ENCODE measurements around the gene ACTG1. TPM values are rescaled to one million over a fixed set of nuclear protein-coding genes. Genes with fewer than 3 reads are reported as not detected.

ACTG1 gene
- total and polyA plus RNA-seq, 2 of the 13 experiments (the other 11 are each of a cell fraction or from before 2014, with no cell fraction given), result 973 to 1,138 TPM

GRCh38 chr17:81491181-81491581, 21.4 kb downstream of the ACTG1 start (continued):
- TF ChIP-seq RNF219 (CRISPR knock-in tag; IDR thresholded peaks at IDR 0.05), result no peak
- no peak for TF ChIP-seq ATF5 (CRISPR knock-in tag; IDR thresholded peaks at IDR 0.05; ENCODE audit: low read depth)
- no peak for TF ChIP-seq MED1 (CRISPR knock-in tag; IDR thresholded peaks at IDR 0.05)
- TF ChIP-seq RFX3 (CRISPR knock-in tag; IDR thresholded peaks at IDR 0.05), result no peak
- TF ChIP-seq MAZ (IDR thresholded peaks at IDR 0.05; ENCODE audit: borderline replicate concordance, low read depth, low read length), result no peak
- no peak for TF ChIP-seq MAZ (CRISPR knock-in tag; IDR thresholded peaks at IDR 0.05; ENCODE audit: low read depth)
- no peak for TF ChIP-seq CHCHD3 (CRISPR knock-in tag; IDR thresholded peaks at IDR 0.05)
- TF ChIP-seq ZNF619 (CRISPR knock-in tag; IDR thresholded peaks at IDR 0.05), result no peak
- no peak for TF ChIP-seq ARID3A (IDR thresholded peaks at IDR 0.05; ENCODE audit: low read depth, low read length)
- TF ChIP-seq NONO (IDR thresholded peaks at IDR 0.05), result no peak
- TF ChIP-seq NONO (CRISPR knock-in tag; conservative IDR thresholded peaks at IDR 0.05), result no peak
- no peak for TF ChIP-seq SRSF4 (IDR thresholded peaks at IDR 0.05; ENCODE audit: low read depth, low read length, poor library complexity, severe bottlenecking)
- TF ChIP-seq DMAP1 (CRISPR knock-in tag; IDR thresholded peaks at IDR 0.05), result no peak
- TF ChIP-seq RFXANK (CRISPR knock-in tag; IDR thresholded peaks at IDR 0.05), result no peak
- TF ChIP-seq XBP1 (CRISPR knock-in tag; IDR thresholded peaks at IDR 0.05), result no peak
- TF ChIP-seq NAIF1 (CRISPR knock-in tag; IDR thresholded peaks at IDR 0.05; ENCODE audit: borderline replicate concordance), result no peak
- TF ChIP-seq ASH2L (IDR thresholded peaks at IDR 0.05; ENCODE audit: insufficient read length, low read depth, low read length), result no peak
- no peak for TF ChIP-seq GATAD1 (CRISPR knock-in tag; IDR thresholded peaks at IDR 0.05)
- peak; percentile 55 for TF ChIP-seq PTBP1 (IDR thresholded peaks at IDR 0.05; ENCODE audit: low read depth, low read length, poor library complexity, severe bottlenecking)
- TF ChIP-seq ZNF556 (CRISPR knock-in tag; IDR thresholded peaks at IDR 0.05; ENCODE audit: borderline replicate concordance), result no peak
- no peak for TF ChIP-seq E2F5 (CRISPR knock-in tag; conservative IDR thresholded peaks at IDR 0.05)
- TF ChIP-seq HMG20B (CRISPR knock-in tag; conservative IDR thresholded peaks at IDR 0.05), result no peak
- TF ChIP-seq ETS1 (CRISPR knock-in tag; IDR thresholded peaks at IDR 0.05), result no peak
- no peak for TF ChIP-seq REXO4 (CRISPR knock-in tag; IDR thresholded peaks at IDR 0.05; ENCODE audit: borderline replicate concordance)
- no peak for TF ChIP-seq HDAC6 (IDR thresholded peaks at IDR 0.05; ENCODE audit: low read depth, low read length)
